GM12801 (cell line): ENCODE data around the gene SLC7A9.

ENCODE experiments used
- TF ChIP-seq, protein P1 (sequence below): IDR thresholded peaks from one replicate; pipeline ENCODE4 v1.5.1; 2011; ENCODE audit warnings: control low read depth; ENCODE audit not compliant: insufficient read length; ENCODE audit errors: extremely low read depth

Gene SLC7A9

DNA sequence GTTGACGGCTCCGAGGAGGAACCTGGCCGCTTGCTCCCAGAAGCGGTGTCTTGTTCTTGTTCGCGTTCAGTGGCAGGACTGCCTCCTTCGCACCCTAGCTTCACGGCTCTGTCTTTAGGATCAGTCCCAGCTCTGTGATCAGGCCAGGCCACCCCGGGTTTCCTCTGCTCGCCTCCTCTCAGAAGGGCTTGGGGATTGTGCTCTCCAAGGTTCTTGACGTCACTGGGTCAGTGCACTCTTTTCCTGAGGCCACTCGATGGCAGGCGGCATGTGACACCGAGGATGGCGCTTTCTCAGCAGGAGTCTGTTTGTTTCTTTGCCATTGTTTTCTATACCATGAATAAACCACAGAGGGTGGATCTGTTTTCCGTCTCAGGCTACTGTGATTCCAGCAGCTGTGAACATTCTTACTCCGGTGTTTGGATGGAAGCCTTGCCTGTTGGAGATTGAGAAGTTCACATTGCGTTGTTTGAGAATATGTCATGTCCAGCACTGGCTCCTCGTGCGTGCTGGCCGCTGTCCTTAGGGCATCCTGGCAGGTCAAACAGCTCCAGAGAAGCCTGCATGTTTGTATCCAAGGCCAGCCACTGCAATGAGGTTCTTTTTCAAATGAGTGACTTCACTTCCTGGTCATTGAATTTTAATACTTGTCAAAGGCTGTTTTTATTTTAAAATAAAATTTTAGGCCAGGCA is 44.5 kb downstream of the SLC7A9 start:
- TF ChIP-seq, protein P1, sequence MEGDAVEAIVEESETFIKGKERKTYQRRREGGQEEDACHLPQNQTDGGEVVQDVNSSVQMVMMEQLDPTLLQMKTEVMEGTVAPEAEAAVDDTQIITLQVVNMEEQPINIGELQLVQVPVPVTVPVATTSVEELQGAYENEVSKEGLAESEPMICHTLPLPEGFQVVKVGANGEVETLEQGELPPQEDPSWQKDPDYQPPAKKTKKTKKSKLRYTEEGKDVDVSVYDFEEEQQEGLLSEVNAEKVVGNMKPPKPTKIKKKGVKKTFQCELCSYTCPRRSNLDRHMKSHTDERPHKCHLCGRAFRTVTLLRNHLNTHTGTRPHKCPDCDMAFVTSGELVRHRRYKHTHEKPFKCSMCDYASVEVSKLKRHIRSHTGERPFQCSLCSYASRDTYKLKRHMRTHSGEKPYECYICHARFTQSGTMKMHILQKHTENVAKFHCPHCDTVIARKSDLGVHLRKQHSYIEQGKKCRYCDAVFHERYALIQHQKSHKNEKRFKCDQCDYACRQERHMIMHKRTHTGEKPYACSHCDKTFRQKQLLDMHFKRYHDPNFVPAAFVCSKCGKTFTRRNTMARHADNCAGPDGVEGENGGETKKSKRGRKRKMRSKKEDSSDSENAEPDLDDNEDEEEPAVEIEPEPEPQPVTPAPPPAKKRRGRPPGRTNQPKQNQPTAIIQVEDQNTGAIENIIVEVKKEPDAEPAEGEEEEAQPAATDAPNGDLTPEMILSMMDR: no peak

DNA sequence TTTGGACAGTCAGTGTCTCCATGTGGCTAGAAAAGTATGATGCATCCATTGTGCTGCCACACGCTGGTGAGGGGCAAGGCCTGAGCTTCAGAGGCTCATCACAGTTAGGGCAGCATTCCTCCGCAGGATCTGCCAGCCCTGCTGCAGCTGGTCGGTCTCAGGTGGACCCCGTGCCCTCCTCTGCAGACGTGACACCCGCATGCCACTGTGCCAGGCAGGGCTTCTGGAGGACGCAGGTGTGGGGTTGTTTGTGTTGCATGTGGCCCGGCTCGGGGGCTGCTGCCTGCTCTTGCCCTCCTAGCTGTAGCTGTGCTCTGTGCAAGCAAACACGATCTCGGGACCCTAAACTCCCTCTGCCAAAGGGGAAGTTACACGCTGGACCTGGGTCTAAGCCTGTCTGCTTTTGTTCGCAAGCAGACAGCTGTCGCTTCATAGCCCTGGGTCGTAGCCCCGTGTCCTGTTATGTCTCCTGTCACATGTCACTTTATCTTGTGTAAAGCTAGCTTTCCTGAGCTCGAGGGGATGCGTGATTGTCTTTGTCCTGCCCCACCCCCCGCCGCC is 45.3 kb downstream of the SLC7A9 start:
- TF ChIP-seq, protein P1: no peak

DNA sequence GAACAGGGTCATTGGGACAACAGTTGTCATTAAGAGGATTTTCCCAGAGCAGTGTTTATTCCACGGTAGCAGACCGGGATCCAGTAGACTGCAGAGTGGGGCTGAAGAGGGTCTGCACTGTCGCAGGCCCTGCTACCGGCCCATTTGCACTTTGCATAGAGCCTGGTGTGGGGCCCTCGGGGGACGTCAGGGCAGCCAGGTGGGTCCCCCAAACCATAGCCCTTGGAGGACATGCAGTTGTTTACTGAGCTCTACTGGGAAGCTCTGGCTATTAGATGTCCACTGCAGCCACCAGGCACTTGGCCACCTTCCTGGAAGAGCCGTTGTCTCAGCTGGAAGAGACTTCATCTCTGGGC is 45.8 kb downstream of the SLC7A9 start:
- TF ChIP-seq, protein P1: no peak

DNA sequence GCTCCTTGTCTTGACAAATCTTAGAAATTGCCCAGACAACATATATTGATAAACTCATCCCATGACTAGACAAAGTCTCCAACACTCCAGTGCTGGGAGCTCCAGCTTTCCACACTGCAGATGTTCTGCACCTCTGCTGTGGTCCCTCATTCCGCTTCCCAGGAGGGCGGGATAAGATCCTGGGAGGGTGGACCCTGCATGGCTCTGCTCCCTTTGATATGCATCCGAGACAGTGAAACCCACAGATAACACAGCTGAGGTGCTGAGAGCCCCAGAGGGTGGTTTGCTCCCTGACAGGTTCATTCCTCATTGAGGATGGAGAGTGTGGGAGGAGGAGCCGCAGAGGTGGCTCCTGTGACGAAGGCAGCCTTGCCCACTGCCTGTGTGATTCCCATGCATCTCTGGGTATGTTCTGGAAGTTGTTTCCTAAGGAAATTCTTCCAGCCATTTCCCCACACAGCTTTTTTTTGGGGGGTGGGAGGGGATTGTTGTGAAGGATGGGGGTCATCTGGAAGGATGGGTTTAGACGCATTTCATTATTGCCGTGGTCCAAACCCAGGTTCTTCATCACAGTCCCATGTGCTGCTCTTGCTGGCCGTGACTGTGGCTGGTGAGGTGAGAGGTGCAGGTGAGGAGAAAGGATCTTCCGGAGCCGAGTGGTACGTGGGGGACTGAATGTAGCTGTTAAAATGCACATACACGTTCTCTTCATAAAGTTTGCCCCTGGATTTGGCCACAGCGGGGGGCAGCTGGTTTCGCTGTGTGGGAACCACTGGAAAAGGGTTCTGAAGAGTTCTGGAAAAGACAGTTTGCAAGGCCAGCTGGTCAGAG is 46.4 kb downstream of the SLC7A9 start:
- TF ChIP-seq, protein P1: no peak

DNA sequence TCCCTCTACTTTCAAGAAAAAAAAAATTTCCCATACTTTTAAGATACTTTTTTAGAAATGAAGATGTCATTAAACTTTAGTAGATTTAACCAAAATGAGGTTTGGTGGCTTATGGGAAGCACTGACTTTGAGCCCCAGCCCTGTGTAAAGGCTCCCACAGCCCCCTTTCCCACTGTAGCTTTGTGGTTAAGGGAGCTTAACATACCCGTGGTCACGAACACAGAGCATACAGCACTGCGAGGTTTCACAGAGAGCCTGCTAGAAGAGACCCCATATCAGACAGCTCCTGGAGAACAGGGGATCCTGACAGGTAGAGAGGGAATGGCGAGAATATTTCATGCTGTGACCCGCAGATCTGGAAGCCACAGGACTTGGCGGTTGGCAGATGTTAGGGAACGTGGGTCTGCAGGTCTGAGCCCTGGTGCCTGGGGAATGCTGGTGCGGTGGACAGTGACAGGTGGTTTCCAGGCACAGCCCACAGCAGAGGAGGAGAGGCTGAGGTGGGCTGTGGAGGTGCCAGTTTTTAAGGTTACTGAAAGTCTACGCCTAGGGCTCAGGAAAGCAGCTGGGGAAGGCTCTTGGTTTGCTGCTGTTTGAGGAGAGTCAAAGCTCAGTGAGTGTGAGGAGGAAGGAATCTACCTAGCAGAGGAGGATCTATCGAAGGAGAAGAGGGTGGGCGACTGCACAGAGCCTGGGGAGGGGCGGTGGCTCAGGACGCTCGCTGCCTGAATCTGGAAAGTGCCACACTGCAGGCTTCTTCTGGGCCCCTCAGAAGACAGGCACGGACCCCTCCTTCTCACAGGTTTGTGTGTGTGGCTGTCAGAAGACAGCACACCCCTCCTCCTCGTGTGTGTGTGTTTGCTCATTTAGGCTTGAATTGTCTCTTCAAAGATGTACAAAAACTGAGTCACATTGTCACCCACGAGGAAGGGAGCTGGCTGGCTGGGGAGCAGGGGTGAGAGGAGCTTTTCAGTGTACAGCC is 49.9 kb downstream of the SLC7A9 start:
- TF ChIP-seq, protein P1: no peak

DNA sequence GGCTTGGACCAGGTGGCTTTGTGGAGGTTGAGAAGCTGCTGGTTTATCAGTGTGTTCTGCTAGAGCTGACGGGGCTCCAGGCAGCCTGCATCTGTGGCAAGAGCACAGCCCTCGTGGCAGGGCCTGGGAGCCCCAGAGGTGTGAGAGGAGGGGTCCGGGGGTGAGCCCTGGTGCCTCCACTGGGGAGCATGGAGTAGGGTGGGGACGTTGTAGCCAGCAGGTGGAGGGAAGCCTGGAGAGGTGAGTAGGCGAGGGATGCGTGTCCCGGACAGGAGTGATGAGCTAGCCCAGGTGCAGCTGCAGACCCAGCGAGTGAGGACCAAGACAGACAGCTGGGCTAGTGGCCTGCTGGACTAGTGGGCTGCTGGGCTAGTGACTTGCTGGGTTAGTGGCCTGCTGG is 51.0 kb downstream of the SLC7A9 start:
- TF ChIP-seq, protein P1: no peak
